A549 (cell line): ENCODE data around the gene C8G. TPM values are rescaled to one million over a fixed set of nuclear protein-coding genes. Genes with fewer than 3 reads are reported as not detected.

Experiments
- ATAC-seq, 2 experiments: fragments of 200-7000 bp in 1 of 2; fragments of >200 bp in 1 of 2; cut with Nextera tagmentation in 1 of 2; cut with Tn5 transposase in 1 of 2; 3 replicates each; pipeline versions ENCODE4 v1.8.0 to v1.9.1; 2018 to 2020; ENCODE audit warnings: mild to moderate bottlenecking in 1 of 2, moderate library complexity in 1 of 2
- CTCF ChIA-PET: fragments of 300-600 bp; sonication (Branson Sonifier 250); formaldehyde crosslinking; extraction: SDS; loops from one replicate; lab custom pipeline; 2021; ENCODE audit warnings: antibody characterized with exemption, inconsistent platforms; lab: Yijun Ruan, JAX
- POLR2A ChIA-PET: fragments of 350-600 bp; formaldehyde crosslinking; extraction: SDS; loops from one replicate; lab custom pipeline; 2021; ENCODE audit warnings: antibody characterized with exemption, inconsistent platforms; lab: Yijun Ruan, JAX
- DNase-seq, 2 experiments: peaks; one replicate each; pipeline versions ENCODE4 v3.0.0 to v3.0.0-alpha.2; 2011 to 2016; ENCODE audit warnings: low read depth in 1 of 2, low spot score in 1 of 2
- FAIRE-seq: peaks from 2 replicates; lab custom pipeline; 2011; peaks lifted over from hg19 to GRCh38; lab: Jason Lieb, UNC
- H3K27ac ChIP-seq, 2 experiments: fragments of >200 bp; sonication (Bioruptor Twin); formaldehyde crosslinking; 3 replicates each; pipeline ENCODE4 v1.5.1; 2016 to 2017
- H3K4me1 ChIP-seq: fragments of >200 bp; sonication (Bioruptor Twin); formaldehyde crosslinking; 3 replicates; pipeline ENCODE4 v1.6.1; 2016
- H3K4me2 ChIP-seq: fragments of >200 bp; sonication (Bioruptor Twin); formaldehyde crosslinking; 3 replicates; pipeline ENCODE4 v1.6.1; 2016
- H3K4me3 ChIP-seq: fragments of >200 bp; sonication (Bioruptor Twin); formaldehyde crosslinking; 3 replicates; pipeline ENCODE4 v1.5.1; 2016
- H3K9me3 ChIP-seq: fragments of >200 bp; sonication (Bioruptor Twin); formaldehyde crosslinking; 3 replicates; pipeline ENCODE4 v1.6.1; 2016
- CBX2 ChIP-seq: fragments of 200-600 bp; sonication (generic); IDR thresholded peaks from 2 replicates; pipeline ENCODE4 v1.6.1; 2016; ENCODE audit warnings: low read depth, mild to moderate bottlenecking, borderline replicate concordance
- CHD4 ChIP-seq: fragments of 200-600 bp; sonication (generic); IDR thresholded peaks from 2 replicates; pipeline ENCODE4 v1.6.1; 2016; ENCODE audit warnings: antibody characterized with exemption, mild to moderate bottlenecking, borderline replicate concordance
- CTCF ChIP-seq: fragments of >200 bp; sonication (Bioruptor Twin); formaldehyde crosslinking; IDR thresholded peaks from 3 replicates; pipeline ENCODE4 v1.5.1; 2016
- EHF ChIP-seq: fragments of 250-450 bp; sonication (Bioruptor Pico); IDR thresholded peaks from 2 replicates; pipeline ENCODE4 v1.5.0; 2020; ENCODE audit warnings: mild to moderate bottlenecking
- EHMT2 ChIP-seq: fragments of 200-600 bp; sonication (generic); IDR thresholded peaks from 2 replicates; pipeline ENCODE4 v1.6.1; 2016; ENCODE audit warnings: antibody characterized with exemption, low read depth, mild to moderate bottlenecking, moderate library complexity
- EP300 ChIP-seq, 2 experiments: fragments of >200 bp; sonication (Bioruptor Twin); formaldehyde crosslinking; IDR thresholded peaks; 2 replicates in 1 of 2; 3 replicates in 1 of 2; pipeline ENCODE4 v1.6.1; 2016 to 2017
- FOXS1 ChIP-seq: fragments of 250-450 bp; sonication (Bioruptor Pico); IDR thresholded peaks from 2 replicates; pipeline ENCODE4 v1.5.0; 2020; ENCODE audit warnings: mild to moderate bottlenecking, moderate library complexity
- GATA3 ChIP-seq: IDR thresholded peaks from 2 replicates; pipeline ENCODE4 v1.6.1; 2012; ENCODE audit warnings: borderline replicate concordance
- HEYL ChIP-seq: fragments of 250-450 bp; sonication (Bioruptor Pico); IDR thresholded peaks from 2 replicates; pipeline ENCODE4 v1.8.0; 2021; ENCODE audit warnings: mild to moderate bottlenecking, moderate library complexity
- HOXA7 ChIP-seq: fragments of 250-450 bp; sonication (Bioruptor Pico); IDR thresholded peaks from 2 replicates; pipeline ENCODE4 v1.5.0; 2020; ENCODE audit warnings: mild to moderate bottlenecking, moderate library complexity
- JUNB ChIP-seq: fragments of >200 bp; sonication (Bioruptor Twin); formaldehyde crosslinking; IDR thresholded peaks from 2 replicates; pipeline ENCODE4 v1.6.1; 2016
- MAFK ChIP-seq: fragments of 450-650 bp; IDR thresholded peaks from 2 replicates; pipeline ENCODE4 v1.6.1; 2014; ENCODE audit not compliant: partially characterized antibody
- MAX ChIP-seq: IDR thresholded peaks from 2 replicates; pipeline ENCODE4 v1.6.1; 2012
- MAZ ChIP-seq: fragments of 150-350 bp; IDR thresholded peaks from 2 replicates; pipeline ENCODE4 v1.6.1; 2014; ENCODE audit warnings: antibody characterized with exemption, low read depth, low read length, borderline replicate concordance
- MYC ChIP-seq: IDR thresholded peaks from 2 replicates; pipeline ENCODE4 v1.6.1; 2012; ENCODE audit warnings: mild to moderate bottlenecking, inconsistent platforms, low read length, improper control_type of control experiment, borderline replicate concordance
- NPAS2 ChIP-seq: fragments of 250-450 bp; sonication (Bioruptor Pico); IDR thresholded peaks from 2 replicates; pipeline ENCODE4 v1.8.0; 2022; ENCODE audit warnings: mild to moderate bottlenecking, moderate library complexity, borderline replicate concordance
- NR3C1 ChIP-seq: fragments of >200 bp; sonication (Bioruptor Twin); formaldehyde crosslinking; IDR thresholded peaks from 3 replicates; pipeline ENCODE4 v1.6.1; 2017
- PBX3 ChIP-seq: IDR thresholded peaks from 2 replicates; pipeline ENCODE4 v1.6.1; 2012
- PHF8 ChIP-seq: fragments of 200-600 bp; sonication (generic); IDR thresholded peaks from 2 replicates; pipeline ENCODE4 v1.6.1; 2016; ENCODE audit warnings: low read depth, mild to moderate bottlenecking, antibody characterized with exemption, moderate library complexity, borderline replicate concordance
- POLR2A ChIP-seq: IDR thresholded peaks from 2 replicates; pipeline ENCODE4 v1.6.1; 2012; ENCODE audit warnings: mild to moderate bottlenecking, low read length
- RARB ChIP-seq: fragments of 250-450 bp; sonication (Bioruptor Pico); IDR thresholded peaks from 2 replicates; pipeline ENCODE4 v1.8.0; 2021; ENCODE audit warnings: mild to moderate bottlenecking, moderate library complexity
- REST ChIP-seq: fragments of 200-600 bp; sonication (generic); IDR thresholded peaks from 2 replicates; pipeline ENCODE4 v1.6.1; 2016; ENCODE audit warnings: antibody characterized with exemption, mild to moderate bottlenecking, moderate library complexity
- SREBF2 ChIP-seq: fragments of 450-650 bp; IDR thresholded peaks from 2 replicates; pipeline ENCODE4 v1.6.1; 2014; ENCODE audit warnings: mild to moderate bottlenecking, moderate library complexity
- TP53 ChIP-seq: fragments of 250-450 bp; sonication (Bioruptor Pico); IDR thresholded peaks from 2 replicates; pipeline ENCODE4 v1.5.0; 2021; ENCODE audit warnings: mild to moderate bottlenecking, moderate library complexity
- ZNF302 ChIP-seq: fragments of 250-450 bp; sonication (Bioruptor Pico); IDR thresholded peaks from 2 replicates; pipeline ENCODE4 v1.9.0; 2021; ENCODE audit warnings: inconsistent platforms, mild to moderate bottlenecking, moderate library complexity
- ZSCAN20 ChIP-seq: fragments of 250-450 bp; sonication (Bioruptor Pico); IDR thresholded peaks from 2 replicates; pipeline ENCODE4 v1.8.0; 2022; ENCODE audit warnings: mild to moderate bottlenecking, moderate library complexity
- WGBS: methylation state at CpG from one replicate; pipeline ENCODE4 v1.1.6; 2017; ENCODE audit errors: missing lambda C conversion rate; 5-methylcytosine and 5-hydroxymethylcytosine counted together
- polyA plus RNA-seq, 4 experiments: library from polyadenylated mRNA; depleted of rRNA in 3 of 4; stranded (reverse); fragments of >200 nt; fragmentation: RNase III in 1 of 4; extraction: RNeasy Plus Mini Kit Qiagen cat#74134 plus additional on column Dnase treatment in 1 of 4; gene quantifications; 2 replicates in 3 of 4; 3 replicates in 1 of 4; pipeline ENCODE4 v1.2.3, GENCODE V29; 2011 to 2017

Gene C8G
- polyA plus RNA-seq, 2 of the 4 experiments (the other 2 are of a cell fraction) = 0.45 to 1.3 TPM

GRCh38 chr9:136957461-136957860 lies 12.4 kb downstream of the C8G start:
- no peak overlapping the region for H3K4me2 ChIP-seq
- DNase-seq (no peak), FAIRE-seq (no peak), ATAC-seq (no peak)
- ChIA-PET CTCF (no interaction called here), POLR2A (interaction anchor here (1.3 kb wide), 1 partner anchor 8 kb away, joined by 3 read pairs; no protein-coding TSS in a partner anchor)
- no CpG with 5 or more reads among the region's 1 CpG for WGBS
- H3K9me3 ChIP-seq = no peaks in the 10 kb centered on the region
- no peaks in the 10 kb centered on the region for H3K4me1 ChIP-seq
- H3K27ac ChIP-seq = no peak overlapping the region
- TF ChIP-seq FOXS1 (CRISPR knock-in tag) = no peak
- no peak for TF ChIP-seq PHF8
- no peak for TF ChIP-seq MYC
- TF ChIP-seq GATA3 = no peak
- TF ChIP-seq REST = no peak
- no peak for TF ChIP-seq CHD4
- TF ChIP-seq PBX3 = no peak
- no peak for TF ChIP-seq HOXA7 (CRISPR knock-in tag)
- no peak for TF ChIP-seq CTCF
- no peak for TF ChIP-seq NPAS2
- TF ChIP-seq HEYL (CRISPR knock-in tag) = no peak
- TF ChIP-seq MAX = no peak
- no peak for TF ChIP-seq ZNF302 (CRISPR knock-in tag)
- TF ChIP-seq RARB = no peak
- TF ChIP-seq MAZ = no peak
- no peak for TF ChIP-seq EHF (CRISPR knock-in tag)
- no peak overlapping the region for H3K4me3 ChIP-seq

- H3K4me3 ChIP-seq = no peak overlapping the region
- DNase-seq = no peak
- ATAC-seq = no peak
- POLR2A ChIA-PET = interaction anchor here (1.3 kb wide), 1 partner anchor 8 kb away, joined by 3 read pairs; no protein-coding TSS in a partner anchor
- no peaks in the 10 kb centered on the region for H3K9me3 ChIP-seq
- FAIRE-seq = no peak
- TF ChIP-seq MYC = no peak
- TF ChIP-seq HEYL (CRISPR knock-in tag) = no peak
- no peak for TF ChIP-seq SREBF2
- TF ChIP-seq EHMT2 = no peak
- TF ChIP-seq NR3C1 = no peak
- no peak for TF ChIP-seq MAX
- no peak for TF ChIP-seq ZSCAN20 (CRISPR knock-in tag)
- TF ChIP-seq POLR2A = no peak
- no peak for TF ChIP-seq RARB
- no peak for TF ChIP-seq MAFK
- TF ChIP-seq TP53 (CRISPR knock-in tag) = no peak
- TF ChIP-seq MAZ = no peak
- no peak for TF ChIP-seq CBX2
- no peak for TF ChIP-seq FOXS1 (CRISPR knock-in tag)
- TF ChIP-seq JUNB = no peak
- TF ChIP-seq EP300 (IDR thresholded peaks at IDR 0.05) = no peak
- TF ChIP-seq, all 56 proteins: peak for 0
- H3K27ac ChIP-seq = no peak overlapping the region
- CTCF ChIA-PET = interaction anchor here (0.8 kb wide), 1 partner anchor 77 kb away, joined by 3 read pairs; no protein-coding TSS in a partner anchor
- WGBS = 74% methylated on average over 4 of the region's 6 CpGs
- H3K4me2 ChIP-seq = no peak overlapping the region
- H3K4me1 ChIP-seq = no peaks in the 10 kb centered on the region
Observed at GRCh38 chr9:136957901-136958300, 12.9 kb downstream of the C8G start.
